Measurements from ENCODE around the gene PFAS.
"Not testable (repeated sequence)": the region's sequence is repeated elsewhere in the genome, so short reads cannot be mapped to it uniquely, and the experiment has no call there.

PFAS gene

GRCh38 chr17:8225813-8226535, 23.1 kb upstream of the PFAS start:
- peak; percentile 90 for DNase-seq

- peak; percentile 82 for DNase-seq
Observed at GRCh38 chr17:8226536-8227237, 22.4 kb upstream of the PFAS start.

DNA sequence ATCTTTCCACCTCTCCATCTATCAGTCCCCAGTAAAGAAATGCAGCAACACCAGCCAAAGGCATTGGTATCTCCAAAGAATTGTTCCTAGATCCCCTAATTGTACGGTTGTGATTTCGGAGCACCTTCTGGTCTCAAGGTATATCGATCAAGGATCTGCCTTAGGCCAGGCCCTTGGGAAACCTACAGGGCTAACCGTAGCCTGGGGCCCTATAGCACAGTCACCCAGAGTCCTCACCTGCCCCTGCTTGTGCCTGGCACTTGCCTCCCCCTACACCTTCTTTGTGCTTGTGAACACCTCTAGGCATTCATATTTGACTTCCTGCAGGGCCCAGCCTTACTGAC, 21.9 kb upstream of the PFAS start:
- no peak for DNase-seq

GRCh38 chr17:8231701-8232100, 17.4 kb upstream of the PFAS start:
- DNase-seq = no peak

DNA sequence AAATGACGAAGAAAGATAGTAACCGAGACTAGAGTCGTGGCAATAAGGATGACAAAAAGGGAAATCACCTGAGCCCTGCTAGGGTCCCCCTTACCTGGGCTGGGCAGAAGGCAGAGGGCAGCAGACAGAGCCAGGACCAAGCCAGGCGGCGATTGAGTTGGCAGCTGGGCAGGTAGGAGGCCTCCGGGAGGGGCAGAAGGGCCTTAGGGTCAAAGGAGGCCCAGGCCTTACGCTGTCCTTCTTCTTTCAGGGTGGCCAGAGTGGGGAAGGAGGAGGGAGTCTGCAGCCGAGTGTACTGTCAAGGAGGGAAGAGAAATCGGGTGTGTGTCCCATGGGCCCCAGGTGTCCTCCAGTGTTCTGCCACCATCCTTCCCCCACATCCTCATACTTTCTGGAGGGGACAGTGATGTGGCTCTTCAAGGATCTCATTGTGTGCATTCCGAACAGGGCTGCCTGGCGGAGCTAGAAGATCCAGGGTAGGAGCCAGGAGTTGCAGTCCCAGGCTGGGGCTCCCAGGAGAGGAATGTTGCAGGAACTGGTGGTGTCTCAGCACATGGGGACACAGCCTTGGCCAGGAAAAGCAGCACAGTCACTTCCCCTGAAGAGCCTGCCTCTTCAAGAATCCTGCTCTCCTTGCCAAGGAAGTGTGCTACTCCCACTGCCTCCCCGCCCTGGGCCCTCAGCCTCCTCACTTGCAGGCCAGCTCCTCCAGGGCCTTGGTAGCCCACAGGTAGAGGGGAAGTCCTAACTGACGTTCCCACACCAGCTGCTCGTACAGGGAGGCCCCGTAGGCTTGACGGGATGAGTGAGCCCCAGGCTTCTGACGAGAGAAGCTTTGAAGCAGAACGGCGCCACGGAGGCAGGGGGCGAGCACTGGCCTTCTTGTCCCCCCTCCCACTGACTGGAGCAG, 14.5 kb upstream of the PFAS start:
- DNase-seq = no peak

DNA sequence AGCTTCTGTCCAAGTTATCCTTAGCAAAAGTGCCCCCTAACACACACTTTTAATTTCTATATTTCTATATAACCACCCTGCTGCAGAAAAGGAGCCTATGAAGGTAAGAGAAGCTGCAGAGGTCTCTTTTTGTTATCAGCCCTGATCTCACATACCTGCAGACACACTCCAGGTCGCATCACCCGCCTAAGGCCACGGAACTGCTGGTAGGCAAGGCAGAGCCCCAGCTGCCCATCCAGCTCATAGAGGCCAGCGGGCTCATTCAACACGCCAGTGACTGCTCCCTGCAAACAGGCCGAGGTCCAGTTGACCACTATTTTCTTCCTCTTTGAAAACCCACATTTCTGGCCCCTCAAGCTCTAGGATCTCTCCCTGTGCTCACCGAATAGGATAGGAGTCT, 13.4 kb upstream of the PFAS start:
- no peak for DNase-seq

DNA sequence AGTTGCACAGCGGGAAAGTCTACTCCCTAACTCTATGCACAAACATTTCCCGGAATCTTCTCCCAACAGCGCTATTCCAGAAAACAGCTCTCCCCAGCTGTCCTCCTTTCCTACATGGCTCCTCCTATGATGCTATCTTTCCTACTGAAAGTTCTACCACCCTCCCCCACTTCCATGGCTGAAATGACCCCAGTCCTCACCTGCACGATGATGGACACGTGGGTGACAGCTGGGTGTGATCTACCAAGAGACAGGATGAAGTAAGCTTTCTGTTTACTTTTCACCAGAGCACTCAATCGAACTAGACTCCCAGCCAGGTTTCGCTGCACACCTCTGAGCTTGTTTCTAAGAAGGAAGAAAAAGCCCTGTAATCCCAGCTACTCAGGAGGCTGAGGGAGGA, 11.9 kb upstream of the PFAS start:
- no peak for DNase-seq

- no peak for DNase-seq
Observed at GRCh38 chr17:8237886-8238285, 11.2 kb upstream of the PFAS start.

DNA sequence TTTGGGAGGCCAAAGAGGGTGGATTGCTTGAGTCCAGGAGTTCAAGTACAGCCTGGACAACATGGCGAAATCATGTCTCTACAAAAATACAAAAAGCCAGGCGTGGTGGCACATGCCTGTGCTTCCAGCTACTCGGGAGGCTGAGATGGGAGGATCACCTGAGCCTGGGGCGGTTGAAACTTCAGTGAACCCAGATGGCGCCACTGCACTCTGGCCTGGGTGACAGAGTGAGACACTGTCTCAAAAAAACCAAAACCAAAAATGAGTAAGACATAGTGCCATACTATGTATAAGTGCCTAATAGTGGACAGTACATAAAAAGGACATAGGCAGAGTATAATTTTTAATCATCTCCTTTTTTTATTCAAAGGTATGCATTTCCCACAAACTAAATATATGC, 5.3 kb upstream of the PFAS start:
- peak; percentile 35 for DNase-seq

GRCh38 chr17:8244768-8245167, 4.3 kb upstream of the PFAS start:
- no peak for DNase-seq

GRCh38 chr17:8249621-8250500, 772 bp downstream of the PFAS start:
- no peak for DNase-seq

DNA sequence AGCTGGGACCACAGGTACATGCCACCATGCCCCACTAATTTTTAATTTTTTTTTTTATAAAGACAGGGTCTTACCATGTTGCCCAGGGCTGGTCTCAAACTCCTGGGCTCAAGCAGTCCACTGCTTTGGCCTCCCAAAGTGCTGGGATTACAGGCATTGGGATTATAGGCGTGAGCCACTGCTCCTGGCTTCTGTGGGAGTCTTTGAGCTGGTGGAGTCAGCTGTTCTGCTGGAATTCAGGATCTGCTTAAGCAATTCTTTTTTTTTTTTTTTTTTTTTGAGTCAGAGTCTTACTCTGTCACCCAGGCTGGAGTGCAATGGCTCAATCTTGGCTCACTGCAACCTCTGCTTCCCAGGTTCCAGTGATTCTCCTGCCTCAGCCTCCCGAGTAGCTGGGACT, 2.3 kb downstream of the PFAS start:
- DNase-seq = not testable (repeated sequence)

DNA sequence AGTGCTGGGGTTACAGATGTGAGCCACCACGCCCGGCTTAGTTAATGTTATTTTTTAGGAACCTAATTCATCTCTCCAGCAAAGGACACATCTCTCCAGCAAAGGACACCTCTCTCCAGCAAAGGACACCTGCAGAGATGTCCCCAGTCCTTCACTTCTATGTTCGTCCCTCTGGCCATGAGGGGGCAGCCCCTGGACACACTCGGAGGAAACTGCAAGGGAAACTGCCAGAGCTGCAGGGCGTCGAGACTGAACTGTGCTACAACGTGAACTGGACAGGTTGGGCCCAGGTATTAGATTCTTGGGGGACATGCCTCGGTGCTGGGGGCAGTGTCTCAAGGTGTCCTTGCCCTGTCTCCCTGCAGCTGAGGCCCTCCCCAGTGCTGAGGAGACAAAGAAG, 4.7 kb downstream of the PFAS start:
- no peak for DNase-seq

GRCh38 chr17:8254881-8255280, 5.8 kb downstream of the PFAS start:
- no peak for DNase-seq

DNA sequence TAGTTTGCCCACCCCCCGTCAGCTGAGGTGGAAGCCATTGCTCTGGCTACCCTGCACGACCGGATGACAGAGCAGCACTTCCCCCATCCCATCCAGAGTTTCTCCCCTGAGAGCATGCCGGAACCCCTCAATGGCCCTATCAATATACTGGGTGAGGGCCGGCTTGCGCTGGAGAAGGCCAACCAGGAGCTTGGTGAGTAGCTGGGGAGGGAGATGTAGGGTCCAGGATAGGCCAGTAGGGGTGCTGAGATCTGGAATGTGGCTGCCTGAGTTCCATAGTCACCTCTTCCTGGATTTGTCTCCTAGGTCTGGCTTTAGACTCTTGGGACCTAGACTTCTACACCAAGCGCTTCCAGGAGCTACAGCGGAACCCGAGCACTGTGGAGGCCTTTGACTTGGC, 6.4 kb downstream of the PFAS start:
- no peak for DNase-seq

DNA sequence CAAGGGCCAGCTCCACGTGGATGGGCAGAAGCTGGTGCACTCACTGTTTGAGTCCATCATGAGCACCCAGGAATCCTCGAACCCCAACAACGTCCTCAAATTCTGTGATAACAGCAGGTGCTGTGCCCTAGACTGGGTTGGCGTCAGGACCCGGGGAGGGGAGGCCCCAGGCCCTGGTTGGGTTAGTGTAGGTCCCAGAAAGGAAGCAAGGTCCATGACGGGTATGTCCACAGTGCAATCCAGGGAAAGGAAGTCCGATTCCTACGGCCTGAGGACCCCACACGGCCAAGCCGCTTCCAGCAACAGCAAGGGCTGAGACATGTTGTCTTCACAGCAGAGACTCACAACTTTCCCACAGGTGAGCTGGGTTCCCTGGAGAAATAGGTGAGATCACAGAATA, 7.2 kb downstream of the PFAS start:
- DNase-seq = no peak

DNA sequence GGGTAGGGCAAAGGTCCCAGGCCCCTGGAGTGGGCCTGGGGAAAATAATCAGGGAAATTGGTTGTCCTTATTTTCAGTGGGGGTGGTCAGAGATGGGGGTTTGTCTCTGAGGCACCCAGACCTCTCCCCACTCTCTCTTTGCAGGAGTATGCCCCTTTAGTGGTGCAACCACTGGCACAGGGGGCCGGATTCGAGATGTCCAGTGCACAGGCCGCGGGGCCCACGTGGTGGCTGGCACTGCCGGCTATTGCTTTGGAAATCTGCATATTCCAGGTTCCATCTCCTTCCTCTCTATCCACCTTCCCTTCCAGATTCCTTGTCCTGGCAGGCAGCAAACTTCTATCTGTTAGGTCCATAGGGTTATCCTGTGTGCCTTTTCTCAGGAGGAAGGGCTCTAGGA, 7.6 kb downstream of the PFAS start:
- DNase-seq = no peak

DNA sequence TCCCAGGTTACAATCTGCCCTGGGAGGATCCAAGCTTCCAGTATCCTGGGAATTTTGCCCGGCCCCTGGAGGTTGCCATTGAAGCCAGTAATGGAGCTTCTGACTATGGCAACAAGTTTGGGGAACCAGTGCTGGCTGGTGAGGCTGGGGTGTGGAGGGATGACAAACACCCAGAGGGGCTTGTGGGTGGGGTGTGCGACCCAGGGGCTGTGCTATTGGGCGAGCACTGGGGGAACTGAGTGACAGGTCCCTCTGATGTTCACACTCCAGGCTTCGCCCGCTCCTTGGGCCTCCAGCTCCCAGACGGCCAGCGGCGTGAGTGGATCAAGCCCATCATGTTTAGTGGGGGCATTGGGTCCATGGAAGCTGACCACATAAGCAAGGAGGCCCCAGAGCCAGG, 8.7 kb downstream of the PFAS start:
- DNase-seq = no peak

DNA sequence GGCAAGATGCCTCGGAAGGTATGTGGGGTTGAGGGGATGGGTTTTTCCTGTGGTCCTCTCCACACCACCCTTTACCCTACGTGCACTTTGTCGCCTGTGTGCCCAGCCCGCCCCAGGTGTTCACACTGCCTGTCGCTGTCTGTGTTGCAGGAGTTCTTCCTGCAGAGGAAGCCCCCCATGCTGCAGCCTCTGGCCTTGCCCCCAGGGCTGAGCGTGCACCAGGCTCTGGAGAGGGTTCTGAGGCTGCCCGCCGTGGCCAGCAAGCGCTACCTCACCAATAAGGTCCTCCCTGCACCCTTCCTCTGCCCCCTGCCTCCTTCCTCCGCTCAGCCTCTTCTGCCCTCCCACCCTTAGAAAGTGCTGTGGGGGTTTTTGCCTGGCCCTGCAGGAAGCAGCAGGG, 15.2 kb downstream of the PFAS start:
- no peak for DNase-seq

GRCh38 chr17:8264836-8265542, 15.9 kb downstream of the PFAS start:
- no peak for DNase-seq

- DNase-seq = no peak
Observed at GRCh38 chr17:8266648-8267479, 17.8 kb downstream of the PFAS start.

All from stimulated activated CD8-positive, alpha-beta memory T cell treated with anti-CD3 and anti-CD28 coated beads, Interleukin-4, amount 100 ng/mL, for 48 hours (primary cell).